Aorta (tissue), 5 donors: ENCODE data around the gene MDGA2. TPM values are rescaled to one million over a fixed set of nuclear protein-coding genes. Genes with fewer than 3 reads are reported as not detected.
"Not testable (repeated sequence)": the region's sequence is repeated elsewhere in the genome, so short reads cannot be mapped to it uniquely, and the experiment has no call there.

Experiments
- ATAC-seq: fragments of 200-7000 bp; cut with Tn5 transposase; one replicate; pipeline ENCODE4 v1.9.1; 2022; ENCODE audit warnings: moderate library complexity; ENCODE audit not compliant: low FRiP score
- DNase-seq, 2 donors: peaks; one replicate each; pipeline ENCODE4 v3.0.0-alpha.2; 2020
- H3K27ac ChIP-seq, 2 donors: one replicate each; pipeline ENCODE4 v1.5.1; 2013; ENCODE audit warnings: low read length in 2 of 2, mild to moderate bottlenecking in 2 of 2, moderate library complexity in 2 of 2, control low read depth in 1 of 2, inconsistent platforms in 1 of 2, low read depth in 1 of 2
- H3K27me3 ChIP-seq, 2 donors: one replicate each; pipeline ENCODE4 v1.6.1; 2013; ENCODE audit warnings: control low read depth in 1 of 2, low read length in 1 of 2, mild to moderate bottlenecking in 1 of 2, moderate library complexity in 1 of 2; ENCODE audit not compliant: insufficient read depth in 2 of 2, control insufficient read depth in 1 of 2
- H3K36me3 ChIP-seq, 2 donors: one replicate each; pipeline ENCODE4 v1.6.1; 2013; ENCODE audit warnings: control low read depth in 1 of 2, low read length in 1 of 2, mild to moderate bottlenecking in 1 of 2; ENCODE audit not compliant: insufficient read depth in 2 of 2, control insufficient read depth in 1 of 2
- H3K4me1 ChIP-seq, 2 donors: one replicate each; pipeline ENCODE4 v1.6.1; 2013; ENCODE audit warnings: low read length in 2 of 2, control low read depth in 1 of 2, mild to moderate bottlenecking in 1 of 2, moderate library complexity in 1 of 2; ENCODE audit not compliant: insufficient read depth in 2 of 2, control insufficient read depth in 1 of 2
- H3K4me3 ChIP-seq, 2 donors: one replicate each; pipeline ENCODE4 v1.5.1; 2013; ENCODE audit warnings: low read length in 2 of 2, control low read depth in 1 of 2, mild to moderate bottlenecking in 1 of 2
- H3K9me3 ChIP-seq: one replicate; pipeline ENCODE4 v1.6.1; 2013; ENCODE audit warnings: mild to moderate bottlenecking, low read length; ENCODE audit not compliant: control insufficient read depth
- WGBS, 2 donors: extraction: QIAGEN DNeasy Blood & Tissue Kit; methylation state at CpG; one replicate each; pipeline ENCODE4 v1.1.7; 2013; 5-methylcytosine and 5-hydroxymethylcytosine counted together
- intact Hi-C, 2 donors: fragments of 100-400 bp; cut with DNase I; formaldehyde crosslinking; loops; one replicate each; pipeline versions ENCODE4 v1.14.2 to v1.15.0; 2022
- polyA plus RNA-seq, 2 donors: library from polyadenylated mRNA; stranded (reverse); fragments of 200-250 nt; gene quantifications; one replicate each; pipeline ENCODE4 v1.2.3, GENCODE V29; 2013
- total RNA-seq, 2 donors: library from RNA; stranded (reverse); fragmentation: NEBNext Ultra II Directional; extraction: Animal tissue kit (Norgen Biotek cat#: 25700); gene quantifications; one replicate each; pipeline ENCODE4 v1.2.1, GENCODE V29; 2021
- donor health status: healthy with polysubstance abuse.
- donor health status: Bipolar disorder and iron deficiency.
- donor health status: DM: no; HTN: no; CAD: no.
- donor health status: DM: no; HTN: no; CAD: no.
- donor health status: DM: yes; HTN: yes; CAD: no.

MDGA2 gene
- total and polyA plus RNA-seq, 4 donors = 0.15 TPM; not detected in 3

DNA sequence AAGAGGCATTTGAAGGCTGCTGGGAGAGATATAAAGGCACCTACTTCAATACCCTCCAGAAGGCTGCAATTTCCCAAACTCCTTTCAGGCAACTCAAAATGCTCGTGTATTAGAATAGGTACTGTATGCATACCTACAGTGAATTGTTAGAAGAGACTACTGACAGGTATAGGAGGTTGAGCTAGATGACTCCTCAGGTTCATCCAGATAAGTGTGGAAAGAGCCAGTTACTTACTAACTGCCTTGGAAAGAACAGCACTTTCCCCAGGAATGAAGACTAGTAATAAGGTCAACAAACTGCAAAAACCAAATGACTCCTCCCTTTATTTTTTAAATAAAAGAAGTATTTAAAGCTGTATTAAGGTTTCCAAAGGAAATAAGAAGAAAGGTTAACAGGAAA, 429.0 kb downstream of the MDGA2 start:
- Histone ChIP-seq H3K4me1 (no peaks in the 10 kb centered on the region), H3K9me3 (no peaks in the 10 kb centered on the region), H3K4me3 (no peak overlapping the region), H3K27ac (no peak overlapping the region), H3K27me3 (no peaks in the 10 kb centered on the region), H3K36me3 (no peaks in the 10 kb centered on the region)
- 77 to 84% methylated on average over 1 of the region's 1 CpG for WGBS, 2 donors
- intact Hi-C loops = no loop called here
- DNase-seq (no peak), ATAC-seq (no peak)

GRCh38 chr14:47242579-47242978, 432.8 kb downstream of the MDGA2 start:
- WGBS, 2 donors = 84 to 94% methylated on average over 15 to 18 of the region's 18 CpGs
- H3K4me3 ChIP-seq, H3K27me3 ChIP-seq, intact Hi-C loops, DNase-seq, ATAC-seq, H3K27ac ChIP-seq, H3K4me1 ChIP-seq, H3K9me3 ChIP-seq, H3K36me3 ChIP-seq: not testable (repeated sequence)

DNA sequence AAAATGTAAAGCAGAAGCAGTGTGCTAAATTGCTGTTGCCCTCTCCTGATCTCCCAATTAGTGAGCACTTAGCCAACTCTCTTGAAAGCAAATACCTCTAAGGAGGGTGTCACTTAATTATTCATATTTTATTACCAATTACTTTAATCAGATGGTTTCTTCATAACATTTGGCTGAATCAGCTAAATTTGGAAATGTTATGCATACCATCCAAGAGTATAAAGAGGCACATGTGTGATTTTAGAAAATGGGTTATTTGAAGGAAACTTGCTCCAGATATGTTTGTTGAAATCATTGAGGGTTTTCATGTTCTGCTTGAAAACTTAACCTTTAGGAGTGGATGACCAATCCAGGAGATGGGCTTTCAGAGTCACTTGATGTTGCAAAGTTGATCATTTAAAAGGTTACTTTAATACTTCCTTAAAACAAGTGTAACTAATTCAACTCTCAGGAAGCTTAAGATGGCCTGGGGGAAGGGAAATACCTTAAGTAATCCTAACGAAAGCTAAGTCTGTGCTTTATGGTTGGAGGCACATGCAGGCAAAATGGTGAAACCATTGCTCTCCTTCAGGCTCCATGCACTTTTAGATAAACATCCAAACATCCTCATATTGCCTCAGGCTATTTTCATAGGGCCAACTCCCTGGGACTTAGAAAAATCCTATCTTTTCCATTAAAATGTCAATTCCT, 434.5 kb downstream of the MDGA2 start:
- Histone ChIP-seq H3K36me3 (no peaks in the 10 kb centered on the region), H3K9me3 (no peaks in the 10 kb centered on the region), H3K27ac (no peak overlapping the region), H3K27me3 (no peaks in the 10 kb centered on the region), H3K4me3 (no peak overlapping the region), H3K4me1 (no peaks in the 10 kb centered on the region)
- ATAC-seq = no peak
- WGBS, 2 donors = 37 to 72% methylated on average over 1 of the region's 1 CpG
- intact Hi-C loops = no loop called here
- no peak for DNase-seq

GRCh38 chr14:47235619-47236018, 439.8 kb downstream of the MDGA2 start:
- H3K4me1 ChIP-seq = no peaks in the 10 kb centered on the region
- H3K36me3 ChIP-seq = no peaks in the 10 kb centered on the region
- H3K4me3 ChIP-seq = no peak overlapping the region
- H3K9me3 ChIP-seq = no peaks in the 10 kb centered on the region
- H3K27me3 ChIP-seq = no peaks in the 10 kb centered on the region
- H3K27ac ChIP-seq = no peak overlapping the region
- intact Hi-C loops = no loop called here
- no peak for DNase-seq
- WGBS, 2 donors = 26 to 46% methylated on average over 3 of the region's 3 CpGs
- ATAC-seq = no peak

- no peak overlapping the region for H3K4me3 ChIP-seq
- ATAC-seq = no peak
- intact Hi-C loops = no loop called here
Observed at GRCh38 chr14:47226877-47227520, 448.4 kb downstream of the MDGA2 start.

DNA sequence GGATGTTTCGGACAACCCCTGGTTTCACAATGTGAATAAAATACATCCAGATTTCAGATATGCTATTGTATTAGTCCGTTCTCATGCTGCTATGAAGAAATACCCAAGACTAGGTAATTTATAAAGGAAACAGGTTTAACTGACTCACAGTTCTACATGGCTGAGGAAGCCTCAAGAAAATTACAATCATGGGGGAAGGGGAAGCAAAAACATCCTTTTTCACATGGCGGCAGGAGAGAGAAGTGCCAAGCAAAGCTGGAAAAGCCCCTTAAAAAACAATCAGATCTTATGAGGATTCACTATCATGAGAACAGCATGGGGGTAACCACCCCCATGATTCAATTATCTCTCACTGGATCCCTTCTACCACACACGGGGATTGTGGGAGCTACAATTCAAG, 451.7 kb downstream of the MDGA2 start:
- DNase-seq = no peak
- Histone ChIP-seq H3K27ac (no peak overlapping the region), H3K27me3 (no peaks in the 10 kb centered on the region), H3K9me3 (no peaks in the 10 kb centered on the region), H3K4me1 (no peaks in the 10 kb centered on the region), H3K4me3 (no peak overlapping the region), H3K36me3 (no peaks in the 10 kb centered on the region)
- 85 to 87% methylated on average over 4 of the region's 4 CpGs for WGBS, 2 donors
- intact Hi-C loops = no loop called here
- no peak for ATAC-seq

More at GRCh38 chr14:47226877-47227520, 448.4 kb downstream of the MDGA2 start:
- H3K27me3 ChIP-seq = no peaks in the 10 kb centered on the region
- no peak overlapping the region for H3K27ac ChIP-seq
- H3K4me1 ChIP-seq = no peaks in the 10 kb centered on the region
- H3K9me3 ChIP-seq = no peaks in the 10 kb centered on the region
- 28 to 30% methylated on average over 5 of the region's 5 CpGs for WGBS, 2 donors
- DNase-seq = no peak
- H3K36me3 ChIP-seq = no peaks in the 10 kb centered on the region

DNA sequence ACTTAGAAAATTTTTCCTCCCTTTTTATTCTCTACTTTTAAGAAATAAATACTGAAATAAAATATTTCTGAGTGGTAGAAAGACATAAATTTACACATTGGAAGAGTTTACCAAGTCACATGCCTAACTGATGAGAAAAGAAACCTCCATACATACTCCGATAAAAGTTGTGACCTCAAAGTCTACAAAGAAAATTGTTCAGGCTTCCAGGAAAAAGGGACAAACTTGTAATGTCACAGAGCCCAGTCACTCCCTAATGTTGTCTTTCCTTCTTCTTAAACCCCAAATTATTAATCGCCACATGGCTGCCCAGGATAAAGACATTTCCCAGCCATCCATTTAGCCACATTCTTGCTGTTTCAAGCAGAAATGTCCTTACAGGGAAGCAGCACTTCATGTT, 455.3 kb downstream of the MDGA2 start:
- intact Hi-C loops = no loop called here
- WGBS, 2 donors = 33 to 54% methylated on average over 2 of the region's 2 CpGs
- no peak overlapping the region for H3K4me3 ChIP-seq
- ATAC-seq (no peak), DNase-seq (no peak)
- no peak overlapping the region for H3K27ac ChIP-seq
- no peaks in the 10 kb centered on the region for H3K27me3 ChIP-seq
- no peaks in the 10 kb centered on the region for H3K9me3 ChIP-seq
- no peaks in the 10 kb centered on the region for H3K4me1 ChIP-seq
- H3K36me3 ChIP-seq = no peaks in the 10 kb centered on the region

GRCh38 chr14:47211263-47211662, 464.1 kb downstream of the MDGA2 start:
- no peak for ATAC-seq

DNA sequence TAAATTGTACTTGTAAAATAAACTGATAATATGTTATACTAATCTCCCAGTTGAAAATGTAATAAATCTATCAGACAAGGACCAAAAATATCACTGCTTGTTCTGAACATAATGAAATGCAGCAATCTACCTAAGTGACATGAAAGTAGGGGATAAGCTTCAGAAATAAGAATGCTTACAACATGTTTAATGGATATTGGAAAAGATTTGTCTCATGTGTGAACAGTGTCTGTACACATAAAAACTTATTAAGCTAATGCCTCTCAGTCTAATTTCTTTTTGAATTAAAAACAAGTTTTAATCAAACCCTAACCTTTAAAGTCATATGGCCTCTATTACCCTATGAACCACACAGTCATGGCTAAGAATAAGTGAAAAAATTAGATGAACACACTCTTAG, 465.3 kb downstream of the MDGA2 start:
- no peaks in the 10 kb centered on the region for H3K4me1 ChIP-seq
- intact Hi-C loops = no loop called here
- peaks cover 3% of the 10 kb centered on the region for H3K9me3 ChIP-seq
- DNase-seq (no peak), ATAC-seq (no peak)
- H3K27me3 ChIP-seq = no peaks in the 10 kb centered on the region
- H3K4me3 ChIP-seq = no peak overlapping the region
- H3K27ac ChIP-seq = no peak overlapping the region
- no peaks in the 10 kb centered on the region for H3K36me3 ChIP-seq

More at GRCh38 chr14:47211263-47211662, 464.1 kb downstream of the MDGA2 start:
- H3K9me3 ChIP-seq = peaks cover 3% of the 10 kb centered on the region
- no peaks in the 10 kb centered on the region for H3K36me3 ChIP-seq
- H3K27ac ChIP-seq = no peak overlapping the region
- no peak for DNase-seq
- H3K27me3 ChIP-seq = no peaks in the 10 kb centered on the region
- H3K4me1 ChIP-seq = no peaks in the 10 kb centered on the region
- intact Hi-C loops = no loop called here
- 87 to 89% methylated on average over 1 of the region's 1 CpG for WGBS, 2 donors
- H3K4me3 ChIP-seq = no peak overlapping the region
